IMR-90 (cell line): ENCODE data around the gene RERE.

Source experiments
- CEBPB ChIP-seq: IDR thresholded peaks from 2 replicates; pipeline ENCODE4 v1.6.1; 2012; ENCODE audit warnings: low read depth, low read length, improper control_type of control experiment
- MXI1 ChIP-seq: IDR thresholded peaks from 2 replicates; pipeline ENCODE4 v1.6.1; 2012; ENCODE audit warnings: low read depth, mild to moderate bottlenecking, low read length, moderate library complexity, borderline replicate concordance
- POLR2A ChIP-seq: IDR thresholded peaks from 2 replicates; pipeline ENCODE4 v1.6.1; 2012; ENCODE audit warnings: mild to moderate bottlenecking, low read depth, low read length
- RAD21 ChIP-seq: IDR thresholded peaks from 2 replicates; pipeline ENCODE4 v1.6.1; 2012; ENCODE audit warnings: low read length, improper control_type of control experiment
- RCOR1 ChIP-seq: IDR thresholded peaks from 2 replicates; pipeline ENCODE4 v1.6.1; 2012; ENCODE audit warnings: mild to moderate bottlenecking, low read length, improper control_type of control experiment; ENCODE audit not compliant: insufficient replicate concordance
- SMC3 ChIP-seq: fragments of 150-350 bp; IDR thresholded peaks from 2 replicates; pipeline ENCODE4 v1.6.1; 2016; ENCODE audit warnings: low read depth, mild to moderate bottlenecking, antibody characterized with exemption, low read length, moderate library complexity
- TF ChIP-seq, protein P1 (sequence below): conservative IDR thresholded peaks from 2 replicates; pipeline ENCODE4 v1.5.1; 2012; ENCODE audit warnings: mild to moderate bottlenecking, low read depth, low read length, improper control_type of control experiment
- TF ChIP-seq, protein P2 (sequence below): fragments of 150-350 bp; IDR thresholded peaks from 2 replicates; pipeline ENCODE4 v1.6.1; 2017; ENCODE audit warnings: mild to moderate bottlenecking, antibody characterized with exemption, low read length, low read depth

DNA sequence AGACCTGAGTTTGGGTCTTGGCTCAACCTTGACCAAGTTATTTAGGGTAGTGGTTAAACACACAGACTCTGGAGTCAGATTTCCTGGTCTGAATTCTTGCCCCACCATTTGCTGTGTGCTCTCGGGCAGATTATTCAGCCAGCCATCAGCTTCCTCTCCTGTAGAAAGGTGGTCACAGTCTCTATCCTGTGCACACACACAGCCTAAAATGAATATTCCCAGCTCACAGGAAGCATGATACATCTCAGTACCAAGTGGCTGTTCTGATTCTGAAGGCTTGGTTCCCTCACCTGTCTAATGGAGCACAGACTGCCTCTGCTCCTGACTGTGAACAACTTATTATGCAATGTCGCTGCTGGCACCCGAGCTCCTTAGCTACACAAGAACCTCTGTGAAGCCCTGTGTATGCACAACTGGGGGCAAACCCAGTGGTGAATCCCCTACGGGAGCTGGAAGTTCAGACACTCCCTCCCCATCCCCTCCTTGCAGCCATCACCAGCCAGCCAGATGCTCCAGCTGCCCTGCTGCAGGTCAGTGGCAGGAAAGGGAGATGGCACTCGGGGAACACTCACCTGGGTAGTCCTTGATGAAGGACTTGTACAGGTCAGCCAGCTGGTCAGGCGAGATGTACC, 47.4 kb upstream of the RERE start:
- TF ChIP-seq POLR2A (no peak), RCOR1 (no peak), SMC3 (no peak), RAD21 (no peak), MXI1 (no peak), CEBPB (no peak)
- TF ChIP-seq, protein P1, sequence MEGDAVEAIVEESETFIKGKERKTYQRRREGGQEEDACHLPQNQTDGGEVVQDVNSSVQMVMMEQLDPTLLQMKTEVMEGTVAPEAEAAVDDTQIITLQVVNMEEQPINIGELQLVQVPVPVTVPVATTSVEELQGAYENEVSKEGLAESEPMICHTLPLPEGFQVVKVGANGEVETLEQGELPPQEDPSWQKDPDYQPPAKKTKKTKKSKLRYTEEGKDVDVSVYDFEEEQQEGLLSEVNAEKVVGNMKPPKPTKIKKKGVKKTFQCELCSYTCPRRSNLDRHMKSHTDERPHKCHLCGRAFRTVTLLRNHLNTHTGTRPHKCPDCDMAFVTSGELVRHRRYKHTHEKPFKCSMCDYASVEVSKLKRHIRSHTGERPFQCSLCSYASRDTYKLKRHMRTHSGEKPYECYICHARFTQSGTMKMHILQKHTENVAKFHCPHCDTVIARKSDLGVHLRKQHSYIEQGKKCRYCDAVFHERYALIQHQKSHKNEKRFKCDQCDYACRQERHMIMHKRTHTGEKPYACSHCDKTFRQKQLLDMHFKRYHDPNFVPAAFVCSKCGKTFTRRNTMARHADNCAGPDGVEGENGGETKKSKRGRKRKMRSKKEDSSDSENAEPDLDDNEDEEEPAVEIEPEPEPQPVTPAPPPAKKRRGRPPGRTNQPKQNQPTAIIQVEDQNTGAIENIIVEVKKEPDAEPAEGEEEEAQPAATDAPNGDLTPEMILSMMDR = no peak
- TF ChIP-seq, protein P2, sequence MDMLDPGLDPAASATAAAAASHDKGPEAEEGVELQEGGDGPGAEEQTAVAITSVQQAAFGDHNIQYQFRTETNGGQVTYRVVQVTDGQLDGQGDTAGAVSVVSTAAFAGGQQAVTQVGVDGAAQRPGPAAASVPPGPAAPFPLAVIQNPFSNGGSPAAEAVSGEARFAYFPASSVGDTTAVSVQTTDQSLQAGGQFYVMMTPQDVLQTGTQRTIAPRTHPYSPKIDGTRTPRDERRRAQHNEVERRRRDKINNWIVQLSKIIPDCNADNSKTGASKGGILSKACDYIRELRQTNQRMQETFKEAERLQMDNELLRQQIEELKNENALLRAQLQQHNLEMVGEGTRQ = no peak
